Uterus (tissue), 4 donors: ENCODE data around the gene NUDT22. TPM values are rescaled to one million over a fixed set of nuclear protein-coding genes. Genes with fewer than 3 reads are reported as not detected.

ENCODE experiments used
- DNase-seq, 2 donors: peaks; one replicate each; pipeline ENCODE4 v3.0.0-alpha.2; 2019 to 2020
- H3K27ac ChIP-seq, 2 donors: fragments of 200-600 bp; sonication (generic); 1 replicate in 1 of 2; 2 replicates in 1 of 2; pipeline ENCODE4 v1.5.1; 2016 to 2018
- H3K27me3 ChIP-seq, 2 donors: fragments of 200-600 bp; sonication (generic); one replicate each; pipeline ENCODE4 v1.5.1; 2018 to 2019; ENCODE audit warnings: control low read depth in 1 of 2
- H3K36me3 ChIP-seq, 2 donors: fragments of 200-600 bp; sonication (generic); one replicate each; pipeline ENCODE4 v1.5.1; 2019; ENCODE audit warnings: control low read depth in 1 of 2
- H3K4me1 ChIP-seq, 2 donors: fragments of 200-600 bp; sonication (generic); one replicate each; pipeline ENCODE4 v1.5.1; 2018 to 2019; ENCODE audit warnings: control low read depth in 1 of 2
- H3K4me3 ChIP-seq, 2 donors: fragments of 200-600 bp; sonication (generic); 1 replicate in 1 of 2; 2 replicates in 1 of 2; pipeline ENCODE4 v1.5.1; 2018 to 2019; ENCODE audit warnings: mild to moderate bottlenecking in 1 of 2
- H3K9me3 ChIP-seq, 2 donors: fragments of 200-600 bp; sonication (generic); one replicate each; pipeline ENCODE4 v1.5.1; 2019; ENCODE audit warnings: control low read depth in 1 of 2
- CTCF ChIP-seq, 4 experiments: fragments of 200-600 bp in 2 of 4; fragments of 450-650 bp in 2 of 4; sonication (generic) in 2 of 4; IDR thresholded peaks; one replicate each; pipeline ENCODE4 v1.5.1; 2016 to 2019; ENCODE audit warnings: antibody characterized with exemption in 4 of 4, mild to moderate bottlenecking in 2 of 4, moderate library complexity in 1 of 4
- POLR2A ChIP-seq, 2 donors: fragments of 450-650 bp; IDR thresholded peaks; one replicate each; pipeline ENCODE4 v1.6.1; 2016; ENCODE audit warnings: antibody characterized with exemption in 2 of 2, mild to moderate bottlenecking in 1 of 2, moderate library complexity in 1 of 2
- intact Hi-C: fragments of 100-400 bp; cut with DNase I; formaldehyde crosslinking; loops from one replicate; pipeline ENCODE4 v1.15.1; 2023; ENCODE audit warnings: low total_unique reads
- total RNA-seq, 4 donors: library from RNA; depleted of rRNA in 3 of 4; stranded (reverse); fragments of >200 nt in 3 of 4; gene quantifications; one replicate each; pipeline versions ENCODE4 v1.1.0 to v1.2.4, GENCODE V29; 2014 to 2023
- donor health status: DM: yes; HTN: yes; CAD: no.

Gene NUDT22
- total RNA-seq, 4 donors from 2014 or later: 10.8 to 44.9 (median 34.0) TPM

- TF ChIP-seq POLR2A (IDR thresholded peaks at IDR 0.05) (no peak), CTCF (IDR thresholded peaks at IDR 0.05) (no peak)
- no peak for DNase-seq
- no peak overlapping the region for H3K4me3 ChIP-seq
- no peaks in the 10 kb centered on the region for H3K9me3 ChIP-seq
- intact Hi-C loops: no loop called here
- peaks cover 0 to 18% of the 10 kb centered on the region in 2 donors for H3K4me1 ChIP-seq
- no peaks in the 10 kb centered on the region for H3K36me3 ChIP-seq
- H3K27me3 ChIP-seq: no peaks in the 10 kb centered on the region
- H3K27ac ChIP-seq: no peak overlapping the region
Observed at GRCh38 chr11:64238076-64238475, 12.0 kb downstream of the NUDT22 start.

GRCh38 chr11:64238999-64239398 is 12.9 kb downstream of the NUDT22 start:
- no peaks in the 10 kb centered on the region for H3K27me3 ChIP-seq
- intact Hi-C loops: no loop called here
- H3K27ac ChIP-seq: no peak overlapping the region
- H3K36me3 ChIP-seq: no peaks in the 10 kb centered on the region
- DNase-seq: no peak
- H3K9me3 ChIP-seq: no peaks in the 10 kb centered on the region
- no peak overlapping the region for H3K4me3 ChIP-seq
- peaks cover 0 to 10% of the 10 kb centered on the region in 2 donors for H3K4me1 ChIP-seq
- TF ChIP-seq CTCF (IDR thresholded peaks at IDR 0.05): no peak
- TF ChIP-seq POLR2A (IDR thresholded peaks at IDR 0.05): no peak

- peak overlapping the region; percentile 95 to 99 for H3K27ac ChIP-seq
- no peaks in the 10 kb centered on the region for H3K9me3 ChIP-seq
- intact Hi-C loops: no loop called here
- no peak for DNase-seq
- H3K4me1 ChIP-seq: peaks cover 0 to 10% of the 10 kb centered on the region in 2 donors
- H3K36me3 ChIP-seq: no peaks in the 10 kb centered on the region
- TF ChIP-seq CTCF (IDR thresholded peaks at IDR 0.05) (no peak), POLR2A (IDR thresholded peaks at IDR 0.05) (no peak)
- H3K4me3 ChIP-seq: peak overlapping the region; percentile 61 to 87
- no peaks in the 10 kb centered on the region for H3K27me3 ChIP-seq
Observed at GRCh38 chr11:64239662-64240434, 13.8 kb downstream of the NUDT22 start.

GRCh38 chr11:64240435-64241240 is 14.6 kb downstream of the NUDT22 start, which contains the start of gene FKBP2:
TSS of gene FKBP2 (plus strand) at chr11:64241095. CDS start at chr11:64242388, 1,293 bp downstream.
- Histone ChIP-seq H3K4me1 (peaks cover 0 to 10% of the 10 kb centered on the region in 2 donors), H3K4me3 (peak within 1 kb of the TSS; percentile 61 to 87), H3K9me3 (no peaks in the 10 kb centered on the region), H3K36me3 (no peaks in the 10 kb centered on the region), H3K27ac (peak within 1 kb of the TSS; percentile 95 to 99), H3K27me3 (no peaks in the 10 kb centered on the region)
- intact Hi-C loops: no loop called here
- peak; percentile 84 to 86 for TF ChIP-seq POLR2A (IDR thresholded peaks at IDR 0.05)
- TF ChIP-seq CTCF (IDR thresholded peaks at IDR 0.05): peak in 2 of 4 experiments; percentile 18 to 19
- DNase-seq: peak; percentile 95 to 99

GRCh38 chr11:64241241-64241490 is 15.1 kb downstream of the NUDT22 start:
- H3K9me3 ChIP-seq: no peaks in the 10 kb centered on the region
- H3K36me3 ChIP-seq: no peaks in the 10 kb centered on the region
- intact Hi-C loops: no loop called here
- peak overlapping the region; percentile 61 to 87 for H3K4me3 ChIP-seq
- peak overlapping the region; percentile 95 to 99 for H3K27ac ChIP-seq
- TF ChIP-seq CTCF (IDR thresholded peaks at IDR 0.05) (no peak), POLR2A (IDR thresholded peaks at IDR 0.05) (no peak)
- H3K4me1 ChIP-seq: peaks cover 0 to 10% of the 10 kb centered on the region in 2 donors
- H3K27me3 ChIP-seq: no peaks in the 10 kb centered on the region
- DNase-seq: peak in 1 of 2 donors; percentile 100
